AG20443 (cell line): ENCODE results near the gene DYNC2H1.

Experiments used
- DNase-seq: peaks from one replicate; pipeline ENCODE4 v3.0.0; 2012; ENCODE audit warnings: low spot score, mixed read lengths

DYNC2H1 gene

DNA sequence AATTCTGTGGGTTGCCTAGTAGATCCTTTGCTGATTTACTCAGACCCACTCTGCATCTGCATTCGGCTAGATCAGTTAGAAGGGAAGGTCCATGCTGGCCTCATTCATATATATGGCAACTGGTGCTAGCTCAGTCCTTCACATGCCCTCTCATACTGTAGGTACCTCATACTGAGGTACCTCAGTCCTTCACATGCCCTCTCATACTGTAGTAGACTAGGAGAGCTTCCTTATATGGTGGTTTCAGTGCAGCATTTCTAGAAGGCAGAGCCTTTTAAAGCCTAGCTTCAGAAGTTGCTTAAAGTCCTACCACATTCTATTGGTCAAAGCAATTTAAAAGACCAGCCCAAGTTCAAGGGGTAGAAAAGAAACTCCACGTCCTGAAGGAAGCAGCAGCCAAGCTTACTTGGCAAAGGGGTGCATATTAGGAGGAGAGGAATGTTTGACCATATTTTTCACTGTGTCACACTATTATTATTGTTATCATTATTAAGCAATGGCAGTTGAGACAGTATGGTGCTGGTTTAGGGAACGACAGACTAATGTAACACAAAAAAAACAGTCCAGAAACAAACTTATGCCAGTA, 356.4 kb downstream of the DYNC2H1 start:
- DNase-seq: peak; percentile 17

DNA sequence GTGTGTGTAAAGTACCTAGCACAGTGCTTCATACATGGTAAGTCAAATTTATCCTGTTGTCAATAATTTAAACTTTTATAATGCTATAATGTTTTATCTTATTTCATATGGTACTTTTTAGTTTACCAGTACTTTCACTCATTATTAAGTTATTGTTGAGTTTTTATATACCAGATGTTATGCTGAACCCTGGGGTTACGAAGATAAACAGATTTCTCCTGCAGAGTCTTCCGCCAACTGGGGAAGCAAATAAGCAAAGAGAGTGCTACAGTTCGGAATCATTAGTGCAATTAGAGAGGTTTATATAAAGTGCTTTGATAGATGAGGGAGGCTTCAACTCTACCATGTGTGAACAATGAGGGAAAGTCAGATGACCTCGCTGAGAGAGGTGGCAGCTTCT, 362.3 kb downstream of the DYNC2H1 start:
- DNase-seq: no peak

DNA sequence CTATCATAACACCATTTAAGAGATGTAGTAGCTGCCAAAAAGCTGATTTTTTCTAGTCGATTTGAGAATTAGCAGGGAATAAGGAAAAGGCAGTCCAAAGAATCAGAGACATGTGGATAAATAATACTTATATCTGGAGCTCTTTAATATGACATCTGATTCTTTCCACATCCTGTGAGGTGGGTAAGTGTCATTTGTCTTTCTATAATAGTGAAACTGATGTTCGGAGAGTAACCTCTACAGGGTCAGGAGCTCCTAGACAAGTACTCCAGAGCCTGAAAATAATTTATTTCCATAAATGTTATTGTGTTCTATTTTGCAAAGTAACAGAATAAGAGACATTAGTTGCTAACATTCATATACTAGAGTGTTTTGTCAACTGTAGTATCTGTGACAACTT, 367.6 kb downstream of the DYNC2H1 start:
- no peak for DNase-seq

DNA sequence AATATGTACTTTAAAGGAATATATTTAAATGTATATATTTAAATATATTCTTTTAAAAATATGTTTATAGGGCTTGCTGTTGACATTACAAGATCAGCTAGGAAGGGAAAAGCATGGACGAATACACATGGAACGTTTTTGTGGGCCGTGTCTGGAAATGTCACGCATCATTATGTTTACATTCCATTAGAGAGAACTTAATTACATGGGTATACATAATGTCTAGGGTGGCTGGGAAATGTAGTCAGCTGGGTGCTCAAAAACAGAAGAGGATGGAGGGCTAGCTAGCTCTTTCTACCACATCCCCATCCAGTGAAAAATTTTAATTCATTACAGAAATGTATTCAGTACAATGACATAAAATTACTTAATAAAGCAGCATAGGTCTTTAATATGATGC, 371.2 kb downstream of the DYNC2H1 start:
- no peak for DNase-seq

DNA sequence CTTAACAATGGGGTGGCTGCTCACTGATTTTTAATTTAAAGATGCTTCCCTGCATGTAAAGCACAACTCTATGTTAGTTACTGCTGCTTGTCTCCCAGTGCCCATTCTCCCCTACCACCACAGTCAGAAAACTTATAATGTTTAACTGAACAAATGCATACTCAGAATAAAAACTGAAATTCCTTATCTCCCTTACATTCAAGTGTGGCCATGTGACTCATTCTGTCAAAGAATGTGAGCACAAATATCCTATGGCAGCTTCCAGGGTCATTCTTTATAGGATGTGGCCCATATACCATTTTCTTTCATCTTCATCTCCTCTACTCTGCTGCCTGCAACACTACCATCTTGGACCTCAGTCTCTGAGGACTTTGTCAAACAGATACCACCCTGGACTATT, 374.8 kb downstream of the DYNC2H1 start:
- no peak for DNase-seq

DNA sequence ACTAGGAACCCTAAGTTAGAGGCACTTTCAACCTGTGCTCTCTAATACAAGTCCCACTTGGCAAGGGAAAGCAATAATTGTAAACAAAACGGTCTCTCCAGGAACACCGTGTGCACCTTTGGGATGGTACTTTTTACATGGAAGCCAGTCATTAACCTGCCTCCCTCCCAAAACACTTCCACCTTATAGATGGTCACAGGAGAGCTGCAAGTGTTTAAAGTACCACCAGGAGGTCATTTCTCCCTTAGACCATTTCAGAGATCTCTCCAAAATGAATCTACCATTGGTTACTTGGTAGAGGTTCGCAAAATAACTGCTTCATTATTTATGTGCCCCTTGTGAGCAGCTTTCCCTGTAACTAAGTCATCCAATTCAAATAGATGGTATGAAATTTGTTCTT, 375.3 kb downstream of the DYNC2H1 start:
- DNase-seq: no peak

DNA sequence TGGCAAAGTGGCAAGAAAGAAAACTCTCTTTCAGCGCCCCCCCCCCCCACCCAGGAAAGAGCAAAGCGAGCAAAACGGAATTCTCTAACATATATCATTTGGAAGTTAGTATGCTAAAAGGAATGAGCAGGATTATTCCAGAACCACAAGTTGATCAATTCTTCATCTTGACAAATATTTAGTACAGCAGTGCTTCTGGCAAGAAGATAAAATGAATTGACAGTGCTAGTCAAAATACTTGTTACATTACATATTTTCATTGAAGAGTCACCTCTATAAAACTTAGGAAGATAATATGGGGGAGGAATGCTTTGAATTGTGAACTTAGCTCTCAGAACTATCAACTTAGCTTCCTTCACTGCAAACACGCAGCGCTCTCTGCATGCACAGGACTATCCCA, 377.4 kb downstream of the DYNC2H1 start:
- DNase-seq: no peak

DNA sequence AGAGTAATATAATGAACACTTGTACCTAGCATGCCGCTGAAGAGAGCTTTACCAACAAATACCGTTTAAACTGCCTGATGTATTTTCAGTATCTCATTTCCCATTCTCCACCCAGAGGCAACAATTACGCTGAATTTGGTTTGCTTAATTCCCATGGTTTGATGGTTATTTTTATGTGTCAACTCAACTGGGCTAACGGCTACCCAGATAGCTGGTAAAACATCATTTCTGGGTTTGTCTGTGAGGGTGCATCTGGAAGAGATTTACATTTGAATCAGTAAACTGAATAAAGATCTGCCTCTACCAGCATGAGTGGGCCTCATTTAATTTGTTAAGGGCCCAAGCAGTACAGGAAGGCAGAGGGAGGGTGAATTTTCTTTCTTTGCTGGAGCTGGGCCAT, 377.9 kb downstream of the DYNC2H1 start:
- no peak for DNase-seq

DNA sequence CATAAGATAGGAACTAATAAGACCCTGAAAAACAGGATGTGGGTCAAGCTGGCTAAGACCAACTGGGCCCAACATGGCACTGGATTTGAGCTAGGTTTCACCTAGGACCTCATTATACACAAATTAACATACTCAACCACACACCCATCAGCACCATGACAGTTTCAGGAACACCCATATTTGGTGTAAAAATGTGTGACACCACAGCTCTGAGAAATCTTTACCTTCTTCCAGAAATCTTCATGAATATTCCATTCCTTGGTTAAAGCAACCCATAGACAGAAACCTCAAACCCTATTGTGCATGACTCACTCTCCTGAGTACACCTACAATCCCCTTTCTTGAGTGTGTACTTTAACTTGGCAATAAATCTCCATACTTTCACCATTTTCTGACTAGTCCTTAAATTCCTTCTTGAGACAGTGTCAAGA, 378.8 kb downstream of the DYNC2H1 start:
- DNase-seq: no peak

DNA sequence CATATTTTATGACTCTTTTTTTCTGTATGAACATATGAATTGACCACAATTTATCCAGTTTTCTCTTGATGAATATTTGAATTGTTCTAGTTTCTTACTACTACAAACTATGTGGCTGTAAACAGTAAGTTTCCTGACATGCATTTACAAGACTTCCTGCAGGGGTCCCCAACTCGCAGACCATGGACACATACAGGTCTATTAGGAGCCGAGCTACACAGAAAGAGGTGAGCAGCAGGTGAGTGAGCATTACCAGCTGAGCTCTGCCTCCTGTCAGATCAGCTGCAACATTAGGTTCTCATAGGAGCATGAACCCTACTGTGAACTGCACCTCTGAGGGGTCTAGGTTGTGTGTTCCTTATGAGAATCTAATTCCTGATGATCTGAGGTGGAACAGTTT, 379.4 kb downstream of the DYNC2H1 start:
- no peak for DNase-seq

DNA sequence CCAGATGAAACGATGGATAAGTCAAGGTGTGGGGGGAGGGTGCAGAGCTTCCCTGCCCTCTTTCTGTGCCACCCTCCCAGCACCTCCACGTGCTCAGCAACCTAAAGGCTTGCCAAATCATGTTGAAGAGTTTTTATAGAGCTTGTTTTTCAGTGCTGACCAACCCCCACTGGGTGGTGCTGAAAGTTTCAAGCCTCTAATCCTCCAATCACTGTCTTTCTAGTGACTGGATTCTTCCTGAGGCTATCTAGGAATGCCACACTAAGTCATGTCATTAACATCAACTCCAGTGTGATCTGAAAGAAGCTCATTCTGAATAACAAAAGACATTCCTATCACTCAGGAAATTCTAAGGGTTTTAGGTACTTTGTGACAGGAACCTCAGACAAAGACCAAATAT, 382.6 kb downstream of the DYNC2H1 start:
- DNase-seq: no peak

DNA sequence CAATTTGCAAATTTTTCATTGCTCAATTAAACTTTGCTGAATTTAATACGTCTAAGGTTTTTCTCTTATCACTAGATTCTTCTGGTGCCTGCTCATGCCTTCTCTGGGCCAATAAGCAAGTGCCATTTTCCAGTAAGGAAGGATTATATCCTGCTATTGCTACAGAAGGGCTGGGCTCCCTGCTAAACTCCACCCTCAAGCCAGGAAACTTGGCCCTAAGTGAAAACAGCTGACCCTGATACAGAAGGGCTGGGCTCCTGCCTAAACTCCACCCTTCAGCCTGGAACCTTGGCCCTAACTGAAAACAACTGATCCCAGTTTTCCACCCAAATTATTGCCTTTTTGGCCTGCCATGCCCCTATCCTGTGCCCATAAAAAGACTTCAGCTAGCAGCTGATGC, 385.3 kb downstream of the DYNC2H1 start:
- DNase-seq: peak; percentile 61

DNA sequence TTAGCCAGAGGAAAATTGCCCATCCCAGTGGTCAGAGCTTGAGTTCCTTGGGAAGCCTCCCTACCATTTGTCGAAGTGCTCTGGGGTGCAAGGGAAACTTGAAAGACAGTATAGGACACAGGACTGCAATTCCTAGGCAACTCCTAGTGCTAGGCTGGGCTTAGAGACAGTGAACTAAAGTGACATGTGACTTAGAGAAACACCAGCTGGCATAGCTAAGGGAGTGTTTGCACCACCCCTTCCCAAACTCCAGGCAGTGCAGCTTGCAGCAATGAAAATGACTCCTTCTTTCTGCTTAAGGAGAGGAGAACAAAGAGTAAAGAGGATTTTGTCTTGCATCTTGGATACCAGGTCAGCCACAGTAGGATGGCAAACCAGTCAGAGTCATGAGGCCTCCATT, 388.0 kb downstream of the DYNC2H1 start:
- no peak for DNase-seq

DNA sequence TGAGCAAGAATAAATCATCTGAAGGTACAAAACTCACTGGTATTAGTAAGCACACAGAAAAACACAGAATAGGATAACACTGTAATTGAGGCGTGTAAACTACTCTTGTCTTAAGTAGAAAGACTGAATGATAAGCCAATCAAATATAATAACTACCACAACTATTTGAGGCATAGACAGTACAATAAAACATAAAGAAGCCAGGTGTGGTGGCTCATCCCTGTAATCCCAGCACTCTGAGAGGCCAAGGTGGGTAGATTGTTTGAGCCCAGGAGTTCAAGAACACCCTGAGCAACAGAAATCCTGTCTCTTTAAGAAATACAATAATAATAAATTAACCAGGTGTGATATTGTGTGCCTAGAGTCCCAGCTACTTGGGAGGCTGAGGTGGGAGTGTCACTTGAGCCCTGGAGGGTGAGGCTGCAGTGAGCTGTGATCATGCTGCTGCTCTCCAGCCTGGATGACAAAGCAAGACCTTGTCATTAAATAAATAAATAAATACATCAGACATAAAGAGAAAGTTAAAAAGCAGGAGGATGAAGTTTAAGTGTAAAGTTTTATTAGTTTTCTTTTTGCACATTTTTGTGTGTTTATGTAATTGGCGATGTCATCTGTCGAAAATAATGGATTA, 390.6 kb downstream of the DYNC2H1 start:
- DNase-seq: no peak

DNA sequence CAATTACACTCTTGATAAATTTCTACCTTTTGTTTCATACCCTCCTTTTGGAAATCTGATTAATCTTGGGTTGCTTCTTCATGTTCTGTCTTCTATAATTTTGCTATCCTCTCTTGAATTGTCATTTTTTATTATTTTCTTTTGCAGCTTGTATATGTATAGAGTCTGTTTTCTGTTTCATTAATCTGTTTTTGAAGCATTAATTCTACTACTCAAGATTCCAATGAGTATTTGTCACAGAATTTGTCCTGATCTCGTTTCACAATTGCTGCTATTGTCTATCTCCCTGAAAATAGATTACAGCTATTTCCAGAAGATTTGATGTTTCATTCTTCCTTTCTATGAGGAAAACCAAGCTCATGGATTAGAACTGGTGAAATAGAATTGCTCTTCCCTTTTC, 406.1 kb downstream of the DYNC2H1 start:
- DNase-seq: no peak

DNA sequence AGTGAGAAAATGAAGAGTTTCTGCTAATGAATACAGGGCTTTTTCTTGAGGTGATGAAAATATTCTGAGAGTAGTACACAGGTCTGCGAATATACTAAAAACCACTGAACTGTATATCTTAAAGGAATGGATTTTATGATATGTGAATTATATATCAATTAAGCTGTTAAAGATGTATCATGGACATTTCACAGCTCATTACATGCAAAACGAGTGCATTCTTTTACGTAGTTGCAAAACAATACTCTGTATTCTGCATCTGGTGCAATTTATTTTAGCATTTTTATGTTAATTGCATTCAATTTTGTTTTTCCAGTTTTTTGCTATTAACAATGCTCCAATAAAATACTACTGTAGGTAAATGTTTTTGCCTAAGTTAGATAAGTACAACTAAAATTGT, 411.6 kb downstream of the DYNC2H1 start:
- DNase-seq: no peak

DNA sequence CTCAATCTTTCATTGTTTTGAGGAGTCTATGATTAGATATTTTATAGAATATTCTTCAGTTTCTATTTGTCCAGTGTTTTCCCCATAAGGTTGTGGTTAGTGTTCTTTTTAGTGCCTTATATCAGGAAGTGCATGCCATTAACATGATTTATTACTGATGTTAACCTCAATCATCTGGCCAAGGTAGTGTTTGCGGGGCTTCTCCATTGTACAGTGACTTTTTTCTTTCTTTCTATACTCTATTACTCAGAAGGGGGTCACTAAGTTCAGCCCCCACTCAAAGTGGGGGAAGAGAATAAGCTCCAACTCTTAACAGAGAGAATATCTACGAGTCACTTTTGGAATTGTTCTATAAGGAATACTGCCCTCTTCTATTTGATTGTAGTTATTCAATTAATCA, 415.8 kb downstream of the DYNC2H1 start:
- no peak for DNase-seq

DNA sequence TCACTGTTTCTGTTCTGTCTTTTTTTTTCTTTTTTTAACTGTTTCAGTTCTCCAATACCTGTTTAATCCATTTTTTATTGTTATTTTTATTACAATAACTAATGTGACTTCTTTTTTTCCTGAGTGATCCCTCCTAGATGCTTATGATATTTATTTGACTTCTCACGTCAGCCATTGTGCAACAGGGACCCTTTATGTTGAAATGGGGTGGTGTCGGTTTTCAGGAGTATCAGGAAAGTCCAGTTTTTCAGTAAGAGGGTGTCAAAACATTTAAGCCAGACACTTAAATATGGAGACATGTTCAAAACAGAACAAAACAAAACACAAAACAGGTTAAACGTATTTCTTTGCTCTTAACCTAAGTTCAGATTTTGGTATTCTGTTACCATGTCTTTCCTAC, 418.8 kb downstream of the DYNC2H1 start:
- no peak for DNase-seq

DNA sequence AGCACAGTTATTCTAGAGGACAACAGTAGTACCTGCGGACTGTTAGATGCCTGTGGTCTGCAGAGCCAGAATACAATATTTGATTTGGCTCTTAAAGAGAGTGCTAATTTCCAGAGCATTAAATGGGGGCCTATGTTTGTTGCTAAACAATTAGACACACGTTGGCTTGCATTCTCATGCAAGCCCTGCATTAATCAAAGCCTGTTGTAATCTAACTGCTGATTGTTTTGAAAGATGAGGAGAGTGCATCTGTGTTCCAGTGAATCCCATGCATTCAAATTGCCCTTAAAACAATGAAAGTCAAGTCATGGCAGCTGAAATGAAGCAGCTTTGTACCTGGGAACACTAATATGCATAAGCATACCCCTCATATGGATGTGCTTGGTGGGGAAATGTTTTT, 419.4 kb downstream of the DYNC2H1 start:
- DNase-seq: no peak

DNA sequence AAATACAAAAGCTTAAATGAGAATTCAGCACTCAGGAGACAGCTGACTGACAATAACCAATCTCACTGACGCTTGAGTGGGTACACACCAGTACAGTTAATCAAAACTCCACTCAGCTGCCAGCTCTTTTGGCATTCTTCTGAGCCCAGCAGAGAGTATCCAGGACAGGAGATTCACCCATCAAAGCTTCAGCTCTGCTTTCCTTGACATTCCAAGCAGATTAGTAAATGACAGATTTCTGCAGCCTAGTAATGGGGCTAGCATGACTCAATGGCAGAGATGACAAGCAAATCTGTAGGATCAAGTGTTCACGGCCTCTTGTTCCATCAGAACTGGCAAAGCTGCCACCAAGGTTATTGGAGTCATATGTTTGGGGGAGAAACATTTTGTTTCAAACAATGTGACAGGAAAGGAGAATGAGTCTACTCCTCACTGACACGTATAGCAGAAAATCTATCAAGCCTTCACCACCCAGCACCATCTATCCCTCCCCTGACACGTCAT, 420.0 kb downstream of the DYNC2H1 start:
- DNase-seq: peak; percentile 50
